ENCODE results near the gene SRP9.
"Not testable (repeated sequence)": the region's sequence is repeated elsewhere in the genome, so short reads cannot be mapped to it uniquely, and the experiment has no call there.

SRP9 gene

GRCh38 chr1:225817611-225818061 is 40.0 kb downstream of the SRP9 start:
- FAIRE-seq: no peak

GRCh38 chr1:225818229-225818628 is 40.6 kb downstream of the SRP9 start:
- FAIRE-seq: no peak

GRCh38 chr1:225819346-225820192 is 41.9 kb downstream of the SRP9 start:
- FAIRE-seq: no peak

GRCh38 chr1:225820522-225821120 is 43.0 kb downstream of the SRP9 start:
- no peak for FAIRE-seq

- no peak for FAIRE-seq
These were observed 45.2 kb downstream of the SRP9 start for GRCh38 chr1:225822655-225823403.

GRCh38 chr1:225823811-225824261 is 46.2 kb downstream of the SRP9 start:
- FAIRE-seq: no peak

GRCh38 chr1:225824533-225824941 is 46.9 kb downstream of the SRP9 start:
- no peak for FAIRE-seq

- FAIRE-seq: no peak
These were observed 47.5 kb downstream of the SRP9 start for GRCh38 chr1:225825078-225825477.

- no peak for FAIRE-seq
These were observed 48.0 kb downstream of the SRP9 start for GRCh38 chr1:225825607-225826007.

- no peak for FAIRE-seq
These were observed 49.5 kb downstream of the SRP9 start for GRCh38 chr1:225827076-225827475.

GRCh38 chr1:225828706-225829345 is 51.2 kb downstream of the SRP9 start:
- no peak for FAIRE-seq

- FAIRE-seq: no peak
These were observed 53.2 kb downstream of the SRP9 start for GRCh38 chr1:225830841-225831240.

- FAIRE-seq: no peak
These were observed 57.0 kb downstream of the SRP9 start for GRCh38 chr1:225834417-225835329.

GRCh38 chr1:225835856-225836255 is 58.2 kb downstream of the SRP9 start:
- FAIRE-seq: no peak

GRCh38 chr1:225836296-225836695 is 58.7 kb downstream of the SRP9 start:
- FAIRE-seq: not testable (repeated sequence)

GRCh38 chr1:225838793-225839192 is 61.2 kb downstream of the SRP9 start:
- FAIRE-seq: no peak
